C4-2B (cell line): Measurements from ENCODE around the gene TIAM2.

ENCODE experiments used
- CTCF ChIP-seq: fragments of 450-650 bp; conservative IDR thresholded peaks from 2 replicates; pipeline ENCODE4 v1.5.1; 2017; ENCODE audit warnings: mild to moderate bottlenecking
- ZFX ChIP-seq: fragments of 450-650 bp; IDR thresholded peaks from 2 replicates; pipeline ENCODE4 v1.6.1; 2017

GRCh38 chr6:155079985-155080452 is 84.9 kb downstream of the TIAM2 start:
- TF ChIP-seq CTCF (no peak), ZFX (no peak)
